HCT116 (cell line): ENCODE data around the gene ST3GAL3.

Experiments used
- ATF3 ChIP-seq: IDR thresholded peaks from 2 replicates; pipeline ENCODE4 v1.6.1; 2012
- CEBPB ChIP-seq: IDR thresholded peaks from 2 replicates; pipeline ENCODE4 v1.6.1; 2012; ENCODE audit warnings: low read depth
- CTCF ChIP-seq, 3 experiments: fragments of 200-600 bp in 1 of 3; sonication (generic) in 1 of 3; IDR thresholded peaks in 2 of 3; conservative IDR thresholded peaks in 1 of 3; 2 replicates each; pipeline ENCODE4 v1.5.1; 2012 to 2017; ENCODE audit warnings: low read depth in 2 of 3, low read length in 2 of 3, antibody characterized with exemption in 1 of 3, borderline replicate concordance in 1 of 3, control low read depth in 1 of 3, mild to moderate bottlenecking in 1 of 3, mixed read lengths in 1 of 3, mixed run types in 1 of 3, moderate library complexity in 1 of 3; ENCODE audit not compliant: insufficient read depth in 1 of 3
- EZH2 ChIP-seq: fragments of 200-600 bp; sonication (generic); IDR thresholded peaks from 2 replicates; pipeline ENCODE4 v1.6.1; 2017; ENCODE audit warnings: antibody characterized with exemption, mixed run types
- EZH2phosphoT487 ChIP-seq: fragments of 200-600 bp; IDR thresholded peaks from 2 replicates; pipeline ENCODE4 v1.6.1; 2018; ENCODE audit warnings: antibody characterized with exemption, borderline replicate concordance
- JUND ChIP-seq: IDR thresholded peaks from 2 replicates; pipeline ENCODE4 v1.6.1; 2012
- POLR2A ChIP-seq: IDR thresholded peaks from 2 replicates; pipeline ENCODE4 v1.7.0; 2011; ENCODE audit warnings: borderline replicate concordance; ENCODE audit not compliant: insufficient read depth, insufficient read length; ENCODE audit errors: extremely low read depth
- POLR2AphosphoS5 ChIP-seq: IDR thresholded peaks from 2 replicates; pipeline ENCODE4 v1.6.1; 2011; ENCODE audit warnings: mild to moderate bottlenecking, low read depth, low read length, moderate library complexity
- RAD21 ChIP-seq: IDR thresholded peaks from 2 replicates; pipeline ENCODE4 v1.6.1; 2012; ENCODE audit warnings: low read depth, mild to moderate bottlenecking
- SRF ChIP-seq: IDR thresholded peaks from 2 replicates; pipeline ENCODE4 v1.6.1; 2012; ENCODE audit warnings: low read depth
- TCF7L2 ChIP-seq: IDR thresholded peaks from 2 replicates; pipeline ENCODE4 v1.7.0; 2011; ENCODE audit warnings: borderline replicate concordance, inconsistent platforms; ENCODE audit not compliant: insufficient read depth, insufficient read length; ENCODE audit errors: extremely low read depth
- YY1 ChIP-seq: IDR thresholded peaks from 2 replicates; pipeline ENCODE4 v1.6.1; 2011; ENCODE audit warnings: low read length, low read depth, moderate library complexity, mild to moderate bottlenecking; ENCODE audit not compliant: insufficient replicate concordance; ENCODE audit errors: extremely low read depth
- ZNF274 ChIP-seq: fragments of 200-500 bp; sonication (Bioruptor generic); IDR thresholded peaks from 2 replicates; pipeline ENCODE4 v1.6.1; 2014; ENCODE audit warnings: mild to moderate bottlenecking, low read depth, low read length, inconsistent platforms
- TF ChIP-seq, protein P1 (sequence below): IDR thresholded peaks from 2 replicates; pipeline ENCODE4 v1.6.1; 2012

- TF ChIP-seq, protein P1, sequence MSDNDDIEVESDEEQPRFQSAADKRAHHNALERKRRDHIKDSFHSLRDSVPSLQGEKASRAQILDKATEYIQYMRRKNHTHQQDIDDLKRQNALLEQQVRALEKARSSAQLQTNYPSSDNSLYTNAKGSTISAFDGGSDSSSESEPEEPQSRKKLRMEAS = no peak
- no peak for TF ChIP-seq POLR2A
- no peak for TF ChIP-seq CTCF (IDR thresholded peaks at IDR 0.05 in 2 of 3, conservative IDR thresholded peaks at IDR 0.05 in 1 of 3; ENCODE audit: borderline replicate concordance in 1 of 3, insufficient read depth in 1 of 3, low read depth in 2 of 3, low read length in 2 of 3)
- TF ChIP-seq SRF = no peak
- no peak for TF ChIP-seq EZH2
- no peak for TF ChIP-seq POLR2AphosphoS5
- TF ChIP-seq ATF3 = no peak
- TF ChIP-seq CEBPB = no peak
- TF ChIP-seq ZNF274 = no peak
- no peak for TF ChIP-seq JUND
- no peak for TF ChIP-seq TCF7L2
- no peak for TF ChIP-seq YY1
- TF ChIP-seq EZH2phosphoT487 = no peak
- no peak for TF ChIP-seq RAD21
Measured at GRCh38 chr1:43976890-43977289, 269.6 kb downstream of the ST3GAL3 start.
